Measurements from ENCODE around the gene PIEZO1.

Gene PIEZO1

GRCh38 chr16:88700636-88701482 is 84.2 kb downstream of the PIEZO1 start:
- H3K4me3 ChIP-seq (replicated peaks in 1 of 2; ENCODE audit: low read depth in 2 of 2, low read length in 2 of 2), result no peak overlapping the region
- no peak for TF ChIP-seq CTCF (IDR thresholded peaks at IDR 0.05; ENCODE audit: low read depth, low read length)
- DNase-seq (ENCODE audit: low read depth in 2 of 2), result peak; percentile 89 to 95

- no peak overlapping the region for H3K4me3 ChIP-seq (replicated peaks in 1 of 2; ENCODE audit: low read depth in 2 of 2, low read length in 2 of 2)
- no peak for DNase-seq (ENCODE audit: low read depth in 2 of 2)
- no peak for TF ChIP-seq CTCF (IDR thresholded peaks at IDR 0.05; ENCODE audit: low read depth, low read length)
Measured at GRCh38 chr16:88700322-88700635, 84.7 kb downstream of the PIEZO1 start.

DNA sequence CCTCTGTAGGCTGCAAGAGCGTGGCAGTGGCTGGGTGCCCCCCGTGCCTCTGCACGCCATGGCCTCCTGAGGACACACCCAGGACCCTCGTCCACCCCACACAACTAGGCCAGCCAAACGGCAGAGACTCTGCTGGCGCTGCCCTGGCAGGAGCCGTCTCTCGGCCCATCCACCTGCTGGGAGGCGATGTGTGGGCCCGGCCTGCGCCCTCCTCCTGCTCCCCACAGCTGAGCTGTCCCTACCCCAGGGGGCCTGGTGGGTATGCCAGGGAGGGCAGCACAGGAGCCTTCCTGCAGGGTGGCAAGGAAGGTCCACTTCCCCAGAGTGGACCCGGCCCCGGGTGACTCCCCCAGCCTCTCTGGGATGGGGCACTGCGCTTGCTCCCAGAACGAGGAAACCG is 85.8 kb downstream of the PIEZO1 start:
- H3K4me3 ChIP-seq (replicated peaks in 1 of 2; ENCODE audit: low read depth in 2 of 2, low read length in 2 of 2), result no peak overlapping the region
- no peak for TF ChIP-seq CTCF (IDR thresholded peaks at IDR 0.05; ENCODE audit: low read depth, low read length)
- no peak for DNase-seq (ENCODE audit: low read depth in 2 of 2)

DNA sequence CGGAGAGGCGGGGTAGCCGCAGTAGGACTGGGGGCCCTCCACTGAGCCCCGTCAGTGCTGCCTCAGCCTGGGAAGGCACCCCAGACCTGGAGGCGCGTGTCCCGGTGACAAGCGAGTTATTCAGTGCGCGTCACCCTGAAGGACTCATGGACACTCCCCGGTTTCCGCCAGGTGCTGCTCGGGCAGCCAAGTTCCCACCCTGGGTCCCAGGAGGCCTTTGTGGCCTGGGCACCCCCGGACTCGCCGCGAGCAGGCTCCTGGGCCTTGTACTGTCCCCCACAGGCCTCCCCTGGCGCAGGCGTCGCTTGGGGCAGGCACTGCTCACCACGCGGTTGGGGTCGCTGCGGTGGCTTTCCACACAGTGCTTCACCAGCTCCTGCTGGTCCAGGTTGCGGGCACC is 86.4 kb downstream of the PIEZO1 start:
- no peak overlapping the region for H3K4me3 ChIP-seq (replicated peaks in 1 of 2; ENCODE audit: low read depth in 2 of 2, low read length in 2 of 2)
- TF ChIP-seq CTCF (IDR thresholded peaks at IDR 0.05; ENCODE audit: low read depth, low read length), result no peak
- DNase-seq (ENCODE audit: low read depth in 2 of 2), result no peak

- TF ChIP-seq CTCF (IDR thresholded peaks at IDR 0.05; ENCODE audit: low read depth, low read length), result peak; percentile 19
- DNase-seq (ENCODE audit: low read depth in 2 of 2), result no peak
- H3K4me3 ChIP-seq (replicated peaks in 1 of 2; ENCODE audit: low read depth in 2 of 2, low read length in 2 of 2), result no peak overlapping the region
Measured at GRCh38 chr16:88697831-88698615, 87.0 kb downstream of the PIEZO1 start.

DNA sequence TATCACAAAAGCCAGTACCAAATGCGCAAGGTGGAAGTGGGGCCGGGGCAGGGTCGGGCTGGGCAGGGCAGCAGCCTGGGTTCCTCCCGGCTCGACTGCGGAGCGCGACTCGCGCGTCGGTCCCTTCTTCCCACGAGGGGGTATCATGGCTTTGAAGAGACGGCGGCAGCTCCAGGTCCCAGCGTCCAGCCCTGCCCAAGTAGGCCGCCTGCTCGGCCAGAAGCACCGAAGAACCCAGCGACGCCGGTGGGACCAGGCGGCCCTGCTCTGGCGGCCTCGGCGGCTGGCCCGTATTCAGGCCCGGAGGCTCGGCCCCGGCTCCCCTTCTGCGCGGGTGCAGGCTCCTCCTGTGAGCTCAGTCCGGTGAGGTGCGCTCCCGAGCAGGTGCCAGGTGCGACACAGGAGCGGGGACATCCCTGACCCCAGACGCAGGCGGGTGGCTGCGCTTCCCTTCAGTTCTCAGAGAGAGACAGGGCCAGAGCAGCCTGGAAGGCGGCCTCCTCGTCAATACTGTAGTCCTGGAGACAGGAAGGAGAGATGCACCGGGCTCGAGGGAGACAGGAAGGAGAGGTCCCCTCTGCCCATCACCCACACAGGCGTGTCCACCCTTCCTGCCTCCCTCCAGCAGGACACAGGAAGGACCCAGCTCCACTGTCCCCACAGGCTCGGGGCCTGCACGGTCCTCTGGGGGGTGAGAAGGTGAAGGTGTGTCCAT is 87.7 kb downstream of the PIEZO1 start:
- no peak for TF ChIP-seq CTCF (IDR thresholded peaks at IDR 0.05; ENCODE audit: low read depth, low read length)
- no peak for DNase-seq (ENCODE audit: low read depth in 2 of 2)
- H3K4me3 ChIP-seq (replicated peaks in 1 of 2; ENCODE audit: low read depth in 2 of 2, low read length in 2 of 2), result no peak overlapping the region
